Upper lobe of left lung (tissue), 6 donors: ENCODE measurements around the gene CIB4. TPM values are rescaled to one million over a fixed set of nuclear protein-coding genes. Genes with fewer than 3 reads are reported as not detected.
A peak's percentile ranks its signal among the peaks of the same experiment; 100 is the strongest.

Experiments used
- ATAC-seq, 2 donors: fragments of 200-7000 bp; cut with Tn5 transposase; one replicate each; pipeline ENCODE4 v1.9.1; 2022; ENCODE audit warnings: mild to moderate bottlenecking in 2 of 2, moderate library complexity in 2 of 2; ENCODE audit not compliant: low FRiP score in 2 of 2
- DNase-seq, 2 donors: peaks; one replicate each; pipeline ENCODE4 v3.0.0-alpha.2; 2019 to 2020
- H3K27ac ChIP-seq, 4 donors: fragments of 200-600 bp; sonication (generic); one replicate each; pipeline ENCODE4 v1.5.1; 2016 to 2019
- H3K27me3 ChIP-seq, 4 donors: fragments of 200-600 bp; sonication (generic); one replicate each; pipeline ENCODE4 v1.5.1; 2017 to 2019
- H3K36me3 ChIP-seq, 4 donors: fragments of 200-600 bp; sonication (generic); one replicate each; pipeline ENCODE4 v1.5.1; 2016 to 2019
- H3K4me1 ChIP-seq, 4 donors: fragments of 200-600 bp; sonication (generic); one replicate each; pipeline ENCODE4 v1.5.1; 2018 to 2019
- H3K4me3 ChIP-seq, 4 donors: fragments of 200-600 bp; sonication (generic); one replicate each; pipeline ENCODE4 v1.5.1; 2017 to 2019; ENCODE audit warnings: mild to moderate bottlenecking in 2 of 4, moderate library complexity in 1 of 4
- H3K9me3 ChIP-seq, 4 donors: fragments of 200-600 bp; sonication (generic); one replicate each; pipeline ENCODE4 v1.5.1; 2018 to 2019
- CTCF ChIP-seq, 6 experiments: fragments of 450-650 bp in 4 of 6; fragments of 200-600 bp in 2 of 6; sonication (generic) in 2 of 6; IDR thresholded peaks; one replicate each; pipeline ENCODE4 v1.5.1; 2016 to 2019; ENCODE audit warnings: antibody characterized with exemption in 6 of 6
- EP300 ChIP-seq, 4 donors: sonication (generic); formaldehyde crosslinking; IDR thresholded peaks; one replicate each; pipeline ENCODE4 v1.5.1; 2017; ENCODE audit warnings: antibody characterized with exemption in 4 of 4, control low read depth in 2 of 4
- POLR2A ChIP-seq, 4 donors: fragments of 450-650 bp; IDR thresholded peaks; one replicate each; pipeline ENCODE4 v1.5.1; 2016 to 2017; ENCODE audit warnings: antibody characterized with exemption in 4 of 4, mild to moderate bottlenecking in 2 of 4
- POLR2AphosphoS5 ChIP-seq, 2 donors: sonication (generic); formaldehyde crosslinking; IDR thresholded peaks; one replicate each; pipeline ENCODE4 v1.5.1; 2017; ENCODE audit warnings: antibody characterized with exemption in 2 of 2
- WGBS, 2 donors: methylation state at CpG; one replicate each; pipeline ENCODE4 v1.1.5; 2017 to 2018; 5-methylcytosine and 5-hydroxymethylcytosine counted together
- total RNA-seq, 6 donors: library from RNA; depleted of rRNA in 4 of 6; stranded (reverse); fragments of >200 nt in 4 of 6; gene quantifications; one replicate each; pipeline versions ENCODE4 v1.1.0 to v1.2.1, GENCODE V29; 2016 to 2021
- donor health status: DM: no; HTN: no; CAD: no; lungs with moderate emphysema.
- donor health status: DM: no; HTN: yes; CAD: no; lungs with severe emphysema.

Gene CIB4
- total RNA-seq, 6 donors from 2014 or later: not detected

- H3K27me3 ChIP-seq: no peaks in the 10 kb centered on the region
- TF ChIP-seq EP300 (IDR thresholded peaks at IDR 0.05) (no peak), CTCF (IDR thresholded peaks at IDR 0.05) (no peak), POLR2A (IDR thresholded peaks at IDR 0.05) (no peak), POLR2AphosphoS5 (IDR thresholded peaks at IDR 0.05) (no peak)
- H3K4me1 ChIP-seq: peaks cover 0 to 6% (median 0%) of the 10 kb centered on the region in 4 donors
- H3K27ac ChIP-seq: no peak overlapping the region
- no peaks in the 10 kb centered on the region for H3K36me3 ChIP-seq
- H3K9me3 ChIP-seq: no peaks in the 10 kb centered on the region
- 84 to 87% methylated on average over 10 to 17 of the region's 17 CpGs for WGBS, 2 donors
- DNase-seq (peak in 1 of 2 donors; percentile 44), ATAC-seq (no peak)
- H3K4me3 ChIP-seq: no peak overlapping the region
Measured at GRCh38 chr2:26573241-26573925, 67.8 kb downstream of the CIB4 start.

- no peak for TF ChIP-seq POLR2A (IDR thresholded peaks at IDR 0.05)
- no peak for TF ChIP-seq EP300 (IDR thresholded peaks at IDR 0.05)
- H3K4me3 ChIP-seq: no peak overlapping the region
- WGBS, 2 donors: 29 to 31% methylated on average over 8 of the region's 8 CpGs
- no peak for ATAC-seq
- H3K4me1 ChIP-seq: peaks cover 0 to under 1% (median 0%) of the 10 kb centered on the region in 4 donors
- H3K9me3 ChIP-seq: no peaks in the 10 kb centered on the region
- DNase-seq: peak in 1 of 2 donors; percentile 39
- H3K27ac ChIP-seq: no peak overlapping the region
- H3K27me3 ChIP-seq: no peaks in the 10 kb centered on the region
- no peaks in the 10 kb centered on the region for H3K36me3 ChIP-seq
Measured at GRCh38 chr2:26572591-26572990, 68.6 kb downstream of the CIB4 start.

- Histone ChIP-seq H3K4me1 (no peaks in the 10 kb centered on the region), H3K4me3 (no peak overlapping the region), H3K27ac (no peak overlapping the region), H3K36me3 (no peaks in the 10 kb centered on the region), H3K9me3 (no peaks in the 10 kb centered on the region), H3K27me3 (no peaks in the 10 kb centered on the region)
- DNase-seq: no peak
- WGBS, 2 donors: 70 to 79% methylated on average over 3 to 5 of the region's 5 CpGs
- no peak for ATAC-seq
- no peak for TF ChIP-seq CTCF (IDR thresholded peaks at IDR 0.05)
- TF ChIP-seq EP300 (IDR thresholded peaks at IDR 0.05): no peak
- TF ChIP-seq POLR2AphosphoS5 (IDR thresholded peaks at IDR 0.05): no peak
- TF ChIP-seq POLR2A (IDR thresholded peaks at IDR 0.05): no peak
Measured at GRCh38 chr2:26571316-26571715, 69.8 kb downstream of the CIB4 start.

- Histone ChIP-seq H3K36me3 (no peaks in the 10 kb centered on the region), H3K27ac (no peak overlapping the region), H3K9me3 (no peaks in the 10 kb centered on the region), H3K4me3 (no peak overlapping the region), H3K27me3 (peaks cover 0 to 3% (median 0%) of the 10 kb centered on the region in 4 donors), H3K4me1 (no peaks in the 10 kb centered on the region)
- ATAC-seq (no peak), DNase-seq (no peak)
- 79 to 80% methylated on average over 7 to 8 of the region's 8 CpGs for WGBS, 2 donors
- TF ChIP-seq CTCF (IDR thresholded peaks at IDR 0.05) (no peak), POLR2AphosphoS5 (IDR thresholded peaks at IDR 0.05) (no peak), EP300 (IDR thresholded peaks at IDR 0.05) (no peak), POLR2A (IDR thresholded peaks at IDR 0.05) (no peak)
Measured at GRCh38 chr2:26570083-26570430, 71.1 kb downstream of the CIB4 start.

- 86 to 88% methylated on average over 11 to 12 of the region's 12 CpGs for WGBS, 2 donors
- Histone ChIP-seq H3K4me3 (no peak overlapping the region), H3K27ac (no peak overlapping the region), H3K9me3 (no peaks in the 10 kb centered on the region), H3K4me1 (no peaks in the 10 kb centered on the region), H3K36me3 (no peaks in the 10 kb centered on the region), H3K27me3 (peaks cover 0 to 3% (median 0%) of the 10 kb centered on the region in 4 donors)
- ATAC-seq (no peak), DNase-seq (peak in 1 of 2 donors; percentile 12)
- TF ChIP-seq CTCF (IDR thresholded peaks at IDR 0.05) (no peak), POLR2AphosphoS5 (IDR thresholded peaks at IDR 0.05) (no peak), POLR2A (IDR thresholded peaks at IDR 0.05) (no peak)
Measured at GRCh38 chr2:26569216-26570082, 71.7 kb downstream of the CIB4 start.
